CD4-positive, CD25-positive, alpha-beta regulatory T cell (primary cell): ENCODE data around the gene DPEP1. TPM values are rescaled to one million over a fixed set of nuclear protein-coding genes. Genes with fewer than 3 reads are reported as not detected.
"Not testable (repeated sequence)": the region's sequence is repeated elsewhere in the genome, so short reads cannot be mapped to it uniquely, and the experiment has no call there.

Source experiments
- ATAC-seq, 2 donors: fragments of 150-1000 bp; cut with Tn5 transposase; one replicate each; pipeline ENCODE4 v1.10.0; 2021; ENCODE audit warnings: low read depth in 2 of 2, moderate number of reproducible peaks in 2 of 2, moderate library complexity in 1 of 2
- DNase-seq, 3 donors: peaks; one replicate each; pipeline versions ENCODE4 v3.0.0 to v3.0.0-alpha.2; 2012 to 2022; ENCODE audit warnings: mixed read lengths in 1 of 3
- H3K27ac ChIP-seq: one replicate; pipeline ENCODE4 v1.7.0; 2013; ENCODE audit warnings: mild to moderate bottlenecking, low read length; ENCODE audit not compliant: insufficient read depth, poor library complexity, severe bottlenecking
- H3K27me3 ChIP-seq: one replicate; pipeline ENCODE4 v1.7.0; 2013; ENCODE audit warnings: low read length; ENCODE audit not compliant: control insufficient read depth, insufficient read depth
- H3K36me3 ChIP-seq: one replicate; pipeline ENCODE4 v1.7.0; 2013; ENCODE audit warnings: mild to moderate bottlenecking, low read length, moderate library complexity; ENCODE audit not compliant: control insufficient read depth, insufficient read depth
- H3K4me1 ChIP-seq: 2 replicates; pipeline ENCODE4 v1.7.0; 2013; ENCODE audit warnings: mild to moderate bottlenecking, low read length; ENCODE audit not compliant: insufficient read depth, control insufficient read depth, poor library complexity, severe bottlenecking
- H3K4me3 ChIP-seq: one replicate; pipeline ENCODE4 v1.7.0; 2013; ENCODE audit warnings: low read depth, mild to moderate bottlenecking, low read length, moderate library complexity
- H3K9me3 ChIP-seq, 2 experiments: 1 replicate in 1 of 2; 2 replicates in 1 of 2; pipeline ENCODE4 v1.7.0; 2013; ENCODE audit warnings: low read length in 2 of 2, mild to moderate bottlenecking in 1 of 2, moderate library complexity in 1 of 2; ENCODE audit not compliant: control insufficient read depth in 2 of 2
- H3K27ac Mint-ChIP-seq, 3 donors: one replicate each; pipeline ENCODE4 v1.8.0; 2020 to 2022; ENCODE audit warnings: mild to moderate bottlenecking in 3 of 3, mixed read lengths in 3 of 3, moderate library complexity in 2 of 3
- H3K27me3 Mint-ChIP-seq: one replicate; pipeline ENCODE4 v1.8.0; 2022; ENCODE audit warnings: mild to moderate bottlenecking, mixed read lengths
- H3K36me3 Mint-ChIP-seq: one replicate; pipeline ENCODE4 v1.8.0; 2020; ENCODE audit warnings: mixed read lengths
- H3K4me1 Mint-ChIP-seq, 4 donors: one replicate each; pipeline ENCODE4 v1.8.0; 2020 to 2022; ENCODE audit warnings: mixed read lengths in 4 of 4, mild to moderate bottlenecking in 1 of 4
- H3K4me3 Mint-ChIP-seq, 4 donors: one replicate each; pipeline ENCODE4 v1.8.0; 2020 to 2022; ENCODE audit warnings: mild to moderate bottlenecking in 4 of 4, mixed read lengths in 4 of 4, moderate library complexity in 3 of 4
- H3K9me3 Mint-ChIP-seq, 7 donors: one replicate each; pipeline ENCODE4 v1.8.0; 2020 to 2022; ENCODE audit warnings: mixed read lengths in 7 of 7, mild to moderate bottlenecking in 3 of 7, moderate library complexity in 2 of 7
- polyA plus RNA-seq, 4 donors: library from polyadenylated mRNA; unstranded; fragments of 300-500 nt; fragmentation: Illumina TruSeq; gene quantifications; one replicate each; pipeline ENCODE4 v1.2.3, GENCODE V29; 2021
- total RNA-seq: library from RNA; stranded (reverse); gene quantifications from one replicate; pipeline ENCODE4 v1.2.3, GENCODE V29; 2022

The DPEP1 gene
- total and polyA plus RNA-seq, 5 donors from 2014 or later, result not detected

DNA sequence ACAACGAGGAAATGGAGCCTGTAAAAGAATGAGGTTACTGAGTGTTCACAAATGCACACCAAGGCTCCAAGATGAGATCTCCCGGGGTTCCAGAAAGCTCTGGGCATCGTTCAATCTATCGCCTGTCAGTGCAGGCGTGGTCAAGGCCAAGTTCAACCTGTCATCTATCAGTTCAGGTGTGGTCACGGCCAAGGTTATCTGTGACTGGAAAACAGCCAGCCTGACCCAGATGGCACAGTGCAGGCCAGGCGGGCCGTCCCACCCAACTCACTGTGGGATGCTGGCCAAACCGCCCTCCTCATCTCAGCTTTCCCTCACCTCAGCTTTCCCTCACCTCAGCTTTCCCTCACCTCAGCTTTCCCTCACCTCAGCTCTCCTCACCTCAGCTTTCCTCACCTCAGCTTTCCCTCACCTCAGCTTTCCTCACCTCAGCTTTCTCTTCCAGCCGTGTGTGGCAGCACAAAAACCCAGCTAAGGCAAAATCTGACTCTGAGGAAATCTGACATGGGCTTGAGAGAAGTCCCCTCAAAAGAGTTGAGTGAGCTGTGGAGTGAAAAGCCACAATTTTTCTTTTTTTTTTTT is 41.7 kb downstream of the DPEP1 start:
- H3K4me1 Mint-ChIP-seq, result peaks cover 0 to 40% (median 16%) of the 10 kb centered on the region in 4 donors
- Histone ChIP-seq H3K27ac (no peak overlapping the region), H3K4me3 (no peak overlapping the region), H3K9me3 (no peaks in the 10 kb centered on the region), H3K36me3 (peaks cover 21% of the 10 kb centered on the region), H3K27me3 (no peaks in the 10 kb centered on the region), H3K4me1 (peaks cover 23% of the 10 kb centered on the region)
- ATAC-seq, result no peak
- no peak for DNase-seq
- peak overlapping the region; percentile 61 to 89 (median 84) for H3K4me3 Mint-ChIP-seq
- H3K36me3 Mint-ChIP-seq, result no peaks in the 10 kb centered on the region
- H3K27me3 Mint-ChIP-seq, result no peaks in the 10 kb centered on the region
- peak overlapping the region in 2 of 3 donors; percentile 38 to 75 for H3K27ac Mint-ChIP-seq
- H3K9me3 Mint-ChIP-seq, result no peaks in the 10 kb centered on the region

DNA sequence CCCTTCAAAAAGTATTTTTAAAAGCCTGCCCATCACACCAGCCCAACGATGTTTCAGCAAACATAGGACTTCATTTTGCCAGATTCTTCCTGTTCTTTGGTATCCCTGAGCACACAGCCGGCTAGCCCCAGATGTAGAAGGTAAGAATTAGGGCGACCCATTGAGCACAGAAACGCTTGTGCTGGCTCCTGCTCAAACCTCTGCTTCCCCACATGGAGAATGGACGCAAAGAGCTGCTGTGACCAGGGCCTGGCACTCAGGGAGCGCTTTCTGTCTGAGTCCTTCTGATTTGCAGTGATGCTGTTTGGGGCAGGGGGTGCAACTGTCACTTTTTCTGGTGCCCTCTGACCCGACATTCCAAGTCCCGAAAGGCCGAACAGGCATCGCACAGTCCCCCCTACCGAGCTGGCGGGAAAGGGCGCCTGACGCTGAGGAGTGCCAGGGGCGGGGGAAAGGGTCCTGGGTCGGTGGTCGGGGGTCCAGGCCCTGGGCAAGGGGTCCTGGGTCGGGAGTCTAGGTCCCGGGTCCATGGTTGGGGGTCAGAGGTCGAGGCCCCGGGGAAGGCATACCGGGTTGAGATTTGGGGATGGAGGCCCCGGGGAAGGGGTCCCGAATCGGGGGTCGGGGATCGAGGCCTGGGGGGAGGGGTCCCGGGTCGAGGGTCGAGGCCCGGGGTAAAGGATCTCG is 43.1 kb downstream of the DPEP1 start:
- ATAC-seq (no peak), DNase-seq (no peak)
- peak overlapping the region; percentile 32 to 75 (median 73) for H3K27ac Mint-ChIP-seq
- peak overlapping the region; percentile 11 for H3K4me3 ChIP-seq
- H3K27ac ChIP-seq, result peak overlapping the region; percentile 80
- H3K27me3 Mint-ChIP-seq, result no peaks in the 10 kb centered on the region
- H3K36me3 Mint-ChIP-seq, result peaks cover 9% of the 10 kb centered on the region
- H3K36me3 ChIP-seq, result peaks cover 16% of the 10 kb centered on the region
- peaks cover 23% of the 10 kb centered on the region for H3K4me1 ChIP-seq
- H3K9me3 Mint-ChIP-seq, result no peaks in the 10 kb centered on the region
- peaks cover 8 to 43% (median 15%) of the 10 kb centered on the region in 4 donors for H3K4me1 Mint-ChIP-seq
- no peaks in the 10 kb centered on the region for H3K27me3 ChIP-seq
- H3K4me3 Mint-ChIP-seq, result peak overlapping the region; percentile 83 to 89 (median 84)
- H3K9me3 ChIP-seq, result no peaks in the 10 kb centered on the region

DNA sequence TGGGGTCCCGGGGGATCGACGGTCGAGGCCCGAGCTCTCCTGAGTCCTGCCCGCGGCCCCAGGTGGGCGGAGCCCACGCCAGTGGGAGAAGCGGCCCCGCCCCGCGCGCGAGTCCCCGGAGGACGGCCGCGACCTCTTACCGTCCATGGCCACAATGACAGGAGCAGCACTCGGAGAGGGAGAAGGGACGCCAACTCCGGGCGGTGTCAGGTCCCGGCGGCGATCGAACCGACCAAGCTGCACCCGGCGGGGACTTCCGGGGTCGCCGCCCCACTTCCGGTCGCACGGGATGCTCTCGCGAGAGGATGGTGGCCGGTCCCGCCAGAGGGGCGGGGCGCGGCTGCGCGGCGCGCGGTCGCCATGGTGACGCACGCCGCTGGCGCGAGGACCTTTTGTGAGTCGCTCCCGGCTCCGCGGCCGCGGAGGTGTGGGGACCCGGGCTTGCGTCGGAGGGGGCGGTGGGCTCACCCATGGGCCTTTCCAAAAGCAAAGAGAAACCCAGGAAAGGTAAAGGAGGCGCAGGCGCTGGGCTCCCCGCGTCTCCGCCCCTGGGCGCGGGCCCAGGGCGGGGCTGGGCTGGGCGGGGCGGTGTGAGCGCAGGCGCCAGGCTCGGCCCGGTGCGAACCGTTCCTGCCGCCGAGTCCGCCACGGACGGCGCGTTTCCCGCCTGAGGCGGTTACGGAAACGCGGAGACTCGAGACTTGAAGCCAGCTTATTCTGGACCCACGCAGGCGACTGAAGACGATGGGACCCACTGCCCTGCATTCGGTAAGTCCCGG is 44.2 kb downstream of the DPEP1 start, which contains the start of the genes CHMP1A and SPATA33:
TSS of gene CHMP1A (minus strand) at position 267 of the 779 bp plus-strand sequence. CDS start at position 147, 120 bp downstream.
TSS of gene SPATA33 (plus strand) at position 395 of the 779 bp plus-strand sequence. CDS start at position 471, 76 bp downstream.
- Histone ChIP-seq H3K27me3 (no peaks in the 10 kb centered on the region), H3K4me1 (peaks cover 23% of the 10 kb centered on the region), H3K36me3 (peaks cover 10% of the 10 kb centered on the region), H3K9me3 (no peaks in the 10 kb centered on the region), H3K27ac (peak within 1 kb of the TSS; percentile 80), H3K4me3 (peak within 1 kb of the TSS; percentile 89)
- H3K4me1 Mint-ChIP-seq, result peaks cover 8 to 43% (median 15%) of the 10 kb centered on the region in 4 donors
- DNase-seq (peak; percentile 90 to 94 (median 90)), ATAC-seq (peak; percentile 90 to 93)
- no peaks in the 10 kb centered on the region for H3K9me3 Mint-ChIP-seq
- H3K4me3 Mint-ChIP-seq, result peak within 1 kb of the TSS; percentile 85 to 91 (median 88)
- H3K27me3 Mint-ChIP-seq, result no peaks in the 10 kb centered on the region
- H3K36me3 Mint-ChIP-seq, result peaks cover 11% of the 10 kb centered on the region
- H3K27ac Mint-ChIP-seq, result peak within 1 kb of the TSS; percentile 48 to 92 (median 87)

DNA sequence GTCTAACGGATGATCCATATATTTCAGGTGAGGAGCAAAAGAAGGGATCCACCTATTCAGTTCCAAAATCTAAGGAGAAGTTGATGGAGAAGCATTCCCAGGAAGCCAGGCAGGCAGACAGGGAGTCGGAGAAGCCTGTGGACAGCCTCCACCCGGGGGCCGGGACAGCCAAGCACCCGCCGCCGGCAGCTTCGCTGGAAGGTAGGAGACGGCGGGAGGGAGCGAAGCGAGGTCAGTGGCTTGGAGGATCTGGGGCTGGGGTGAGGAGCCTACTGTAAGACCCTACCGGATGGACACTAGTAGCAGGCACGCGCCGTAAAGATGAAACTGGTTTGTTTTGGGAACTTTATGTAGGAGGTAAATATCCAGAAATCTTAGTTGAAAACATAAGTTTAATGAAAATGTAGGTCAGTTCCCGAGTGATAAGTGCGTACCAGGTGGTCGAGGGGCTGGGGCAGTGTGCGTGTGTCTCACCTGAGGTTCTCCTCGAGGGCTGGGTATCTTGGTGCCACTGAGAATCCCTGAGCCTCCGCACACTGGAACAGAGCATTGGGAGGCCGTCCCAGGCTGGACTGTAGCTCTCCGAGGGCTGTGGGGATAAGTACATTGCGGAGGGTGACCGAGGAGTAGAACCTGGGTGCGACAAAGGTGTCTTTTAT is 44.9 kb downstream of the DPEP1 start:
- Histone ChIP-seq H3K27me3 (no peaks in the 10 kb centered on the region), H3K27ac (peak overlapping the region; percentile 80), H3K9me3 (no peaks in the 10 kb centered on the region), H3K4me1 (peaks cover 23% of the 10 kb centered on the region), H3K36me3 (peaks cover 10% of the 10 kb centered on the region), H3K4me3 (peak overlapping the region; percentile 89)
- peaks cover 8 to 43% (median 15%) of the 10 kb centered on the region in 4 donors for H3K4me1 Mint-ChIP-seq
- H3K27me3 Mint-ChIP-seq, result no peaks in the 10 kb centered on the region
- peaks cover 12% of the 10 kb centered on the region for H3K36me3 Mint-ChIP-seq
- no peak for DNase-seq
- H3K9me3 Mint-ChIP-seq, result no peaks in the 10 kb centered on the region
- ATAC-seq, result no peak
- peak overlapping the region; percentile 48 to 92 (median 87) for H3K27ac Mint-ChIP-seq
- peak overlapping the region; percentile 84 to 91 (median 88) for H3K4me3 Mint-ChIP-seq

DNA sequence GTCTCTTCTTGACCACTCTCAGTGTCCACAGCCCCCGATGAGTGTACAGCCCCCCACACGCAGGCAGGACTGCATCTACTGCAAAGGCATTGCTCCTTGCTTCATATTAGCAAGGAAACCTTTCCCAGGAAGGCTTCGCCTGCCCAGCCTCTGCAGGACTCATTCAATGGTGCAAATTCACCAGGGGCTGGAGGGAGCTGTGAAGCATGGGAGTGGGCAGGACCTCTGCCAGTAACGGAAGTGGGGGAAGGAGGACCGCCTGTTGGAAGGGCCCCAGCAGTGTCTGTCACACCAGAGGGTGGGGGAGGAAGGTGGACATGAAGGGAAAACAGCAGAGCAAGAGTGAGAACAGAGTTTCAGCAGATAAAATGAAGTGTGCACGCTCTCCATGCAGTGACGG is 46.7 kb downstream of the DPEP1 start:
- Mint-ChIP-seq H3K4me1 (peaks cover 8 to 32% (median 12%) of the 10 kb centered on the region in 4 donors), H3K9me3 (no peaks in the 10 kb centered on the region), H3K27me3 (no peaks in the 10 kb centered on the region), H3K4me3 (peak overlapping the region in 2 of 4 donors; percentile 48 to 75), H3K27ac (no peak overlapping the region), H3K36me3 (peaks cover 21% of the 10 kb centered on the region)
- ATAC-seq (no peak), DNase-seq (no peak)
- Histone ChIP-seq H3K9me3 (no peaks in the 10 kb centered on the region), H3K4me1 (peaks cover 23% of the 10 kb centered on the region), H3K4me3 (no peak overlapping the region), H3K36me3 (peaks cover 4% of the 10 kb centered on the region), H3K27me3 (no peaks in the 10 kb centered on the region), H3K27ac (no peak overlapping the region)

DNA sequence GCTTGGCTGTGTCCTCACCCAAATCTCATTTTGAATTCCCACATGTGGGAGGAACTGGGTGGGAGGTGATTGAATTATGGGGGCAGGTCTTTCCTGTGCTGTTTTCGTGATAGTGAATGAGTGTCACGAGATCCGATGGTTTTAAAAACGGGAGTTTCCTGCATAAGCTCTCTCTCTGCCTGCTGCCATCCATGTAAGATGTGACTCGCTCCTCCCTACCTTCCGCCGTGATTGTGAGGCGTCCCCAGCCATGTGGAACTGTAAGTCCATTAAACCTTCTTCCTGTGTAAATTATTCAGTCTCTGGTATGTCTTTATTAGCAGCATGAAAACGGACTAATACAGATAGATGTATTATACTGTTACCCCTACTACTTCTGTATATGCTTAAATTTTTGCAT is 47.8 kb downstream of the DPEP1 start:
- Mint-ChIP-seq H3K4me1 (peaks cover 8 to 21% (median 11%) of the 10 kb centered on the region in 4 donors), H3K27ac (no peak overlapping the region), H3K9me3 (no peaks in the 10 kb centered on the region), H3K4me3 (peak overlapping the region; percentile 17 to 85 (median 49)), H3K36me3 (peaks cover 21% of the 10 kb centered on the region), H3K27me3 (no peaks in the 10 kb centered on the region)
- ATAC-seq (no peak), DNase-seq (no peak)
- H3K27ac ChIP-seq, result no peak overlapping the region
- no peaks in the 10 kb centered on the region for H3K9me3 ChIP-seq
- H3K4me3 ChIP-seq, result no peak overlapping the region
- H3K4me1 ChIP-seq, result peaks cover 22% of the 10 kb centered on the region
- peaks cover 4% of the 10 kb centered on the region for H3K36me3 ChIP-seq
- no peaks in the 10 kb centered on the region for H3K27me3 ChIP-seq

DNA sequence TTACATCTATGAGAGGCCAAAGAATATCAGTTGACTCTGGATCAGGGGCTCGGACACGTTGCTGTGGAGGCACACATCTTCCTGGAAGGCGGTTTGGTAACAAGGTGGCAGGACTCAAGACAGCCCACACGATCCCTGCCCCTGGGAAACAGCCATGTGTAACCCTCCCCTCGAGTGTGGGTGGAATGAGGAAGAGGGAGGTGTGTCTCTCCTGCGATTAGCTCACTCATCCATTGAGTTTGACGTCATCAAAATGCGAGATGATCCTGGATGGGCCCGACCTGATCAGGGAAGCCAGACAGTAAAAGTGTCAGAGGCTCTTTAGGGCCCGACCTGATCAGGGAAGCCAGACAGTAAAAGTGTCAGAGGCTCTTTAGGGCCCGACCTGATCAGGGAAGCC is 50.8 kb downstream of the DPEP1 start:
- H3K27me3 ChIP-seq, H3K9me3 Mint-ChIP-seq, H3K27ac Mint-ChIP-seq, H3K4me3 ChIP-seq, H3K27me3 Mint-ChIP-seq, ATAC-seq, H3K4me1 ChIP-seq, H3K27ac ChIP-seq, H3K36me3 ChIP-seq, H3K4me3 Mint-ChIP-seq, H3K9me3 ChIP-seq, DNase-seq: not testable (repeated sequence)
- Mint-ChIP-seq H3K36me3 (peaks cover 21% of the 10 kb centered on the region), H3K4me1 (peaks cover 3 to 13% (median 7%) of the 10 kb centered on the region in 4 donors)
